GM19240 (cell line): ENCODE data around the gene UBR2.
"Not testable (repeated sequence)": the region's sequence is repeated elsewhere in the genome, so short reads cannot be mapped to it uniquely, and the experiment has no call there.

Source experiments
- DNase-seq: peaks from one replicate; pipeline ENCODE4 v3.0.0; 2011; ENCODE audit warnings: low spot score; ENCODE audit not compliant: insufficient read length

UBR2 gene

DNA sequence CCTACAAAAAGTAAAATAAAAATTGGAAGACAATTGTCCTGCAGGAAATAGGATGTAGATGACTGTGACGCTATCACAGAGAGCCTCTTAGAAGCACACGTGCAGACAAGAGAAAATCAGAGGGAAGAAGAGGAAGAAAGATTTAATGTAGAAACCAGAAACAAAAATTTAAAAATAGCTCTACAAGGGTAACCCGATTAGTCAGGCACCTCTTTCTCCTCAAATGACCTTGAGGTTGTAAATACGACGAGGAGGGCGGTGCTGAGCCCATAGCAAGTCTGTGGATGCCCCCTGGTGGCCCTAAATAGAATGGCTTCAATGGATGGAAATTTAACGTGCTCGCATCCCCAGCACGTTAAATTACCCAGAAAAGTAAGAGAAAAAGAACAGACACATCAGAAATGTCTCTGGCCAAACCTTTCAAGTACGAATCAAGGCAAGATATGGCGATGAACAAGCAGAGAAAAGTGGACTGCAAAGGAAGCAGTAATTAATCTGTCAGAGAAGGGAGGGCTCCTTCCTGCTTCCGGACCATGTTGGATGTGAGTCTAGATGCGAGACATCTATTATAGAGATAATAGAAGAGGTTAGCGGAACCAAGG lies 162.8 kb downstream of the UBR2 start:
- DNase-seq = peak; percentile 70

DNA sequence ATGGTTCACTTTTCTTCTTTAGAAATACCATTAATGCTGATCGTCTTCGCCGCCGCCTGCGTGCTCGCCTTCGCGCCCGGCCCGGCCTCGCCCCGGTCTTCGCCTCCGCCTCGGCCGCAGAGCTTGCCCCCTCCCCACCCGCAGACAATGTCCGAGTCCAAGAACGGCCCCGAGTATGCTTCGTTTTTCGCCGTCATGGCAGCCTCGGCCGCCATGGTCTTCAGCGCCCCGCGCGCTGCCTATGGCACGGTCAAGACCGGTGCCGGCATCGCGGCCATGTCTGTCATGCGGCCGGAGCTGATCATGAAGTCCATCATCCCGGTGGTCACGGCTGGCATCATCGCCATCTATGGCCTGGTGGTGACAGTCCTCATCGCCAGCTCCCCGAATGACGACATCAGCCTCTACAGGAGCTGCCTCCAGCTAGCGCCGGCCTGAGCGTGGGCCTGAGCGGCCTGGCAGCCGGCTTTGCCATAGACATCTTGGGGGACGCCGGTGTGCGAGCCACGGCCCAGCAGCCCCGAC lies 163.3 kb downstream of the UBR2 start:
- DNase-seq = no peak

DNA sequence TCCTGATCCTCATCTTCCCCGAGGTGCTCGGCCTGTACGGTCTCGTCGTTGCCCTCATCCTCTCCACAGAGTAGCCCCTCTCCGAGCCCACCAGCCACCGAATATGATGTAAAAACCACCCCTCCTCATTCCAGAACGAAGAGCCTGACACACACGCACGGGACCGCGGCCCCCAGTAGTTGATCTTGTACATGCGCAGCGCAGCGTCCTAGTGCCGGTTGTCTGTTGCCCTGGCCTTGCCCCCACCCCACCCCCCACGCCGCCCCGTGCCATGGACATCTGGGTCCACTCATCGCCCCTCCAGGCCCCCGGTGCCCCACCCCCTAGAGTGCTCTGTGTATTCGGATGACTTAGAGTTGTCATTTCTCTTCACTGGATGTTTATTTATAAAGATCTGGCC lies 163.8 kb downstream of the UBR2 start:
- no peak for DNase-seq

DNA sequence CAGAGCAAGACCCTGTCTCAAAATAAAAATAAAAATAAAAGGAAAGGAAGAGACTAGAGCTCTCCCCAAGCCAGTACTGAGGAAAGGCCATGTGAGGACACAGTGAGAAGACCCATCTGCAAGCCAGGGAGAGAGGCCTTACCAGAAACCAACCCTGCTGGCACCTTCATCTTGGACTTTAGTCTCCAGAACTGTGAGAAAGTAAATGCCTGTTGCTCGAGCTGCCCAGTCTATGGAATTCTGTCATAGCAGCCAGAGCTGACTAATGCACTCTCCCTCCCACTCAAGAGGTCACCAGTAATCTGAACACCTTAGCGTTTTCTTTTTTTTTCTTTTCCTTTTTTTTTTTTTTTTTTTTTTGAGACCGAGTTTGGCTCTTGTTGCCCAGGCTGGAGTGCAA lies 165.9 kb downstream of the UBR2 start:
- no peak for DNase-seq

DNA sequence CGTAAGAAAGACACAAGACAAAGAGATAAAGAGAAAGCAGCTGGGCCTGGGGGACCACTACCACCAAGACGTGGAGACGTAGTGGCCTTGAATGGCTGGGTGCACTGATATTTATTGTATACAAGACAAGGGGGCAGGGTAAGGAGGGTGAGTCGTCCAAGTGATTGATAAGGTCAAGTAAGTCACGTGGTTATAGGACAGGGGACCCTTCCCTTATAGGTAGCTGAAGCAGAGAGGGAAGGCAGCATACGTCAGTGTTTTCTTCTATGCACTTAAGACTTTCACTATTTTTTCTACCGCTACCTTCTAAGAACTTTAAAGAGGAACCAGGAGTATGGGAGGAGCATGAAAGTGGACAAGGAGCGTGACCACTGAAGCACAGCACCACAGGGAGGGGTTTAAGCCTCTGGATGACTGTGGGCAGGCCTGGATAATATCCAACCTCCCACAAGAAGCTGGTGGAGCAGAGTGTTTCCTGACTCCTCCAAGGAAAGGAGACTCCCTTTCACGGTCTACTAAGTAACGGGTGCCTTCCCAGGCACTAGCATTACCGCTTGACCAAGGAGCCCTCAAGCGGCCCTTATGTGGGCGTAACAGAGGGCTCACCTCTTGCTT lies 170.1 kb downstream of the UBR2 start:
- DNase-seq = not testable (repeated sequence)

DNA sequence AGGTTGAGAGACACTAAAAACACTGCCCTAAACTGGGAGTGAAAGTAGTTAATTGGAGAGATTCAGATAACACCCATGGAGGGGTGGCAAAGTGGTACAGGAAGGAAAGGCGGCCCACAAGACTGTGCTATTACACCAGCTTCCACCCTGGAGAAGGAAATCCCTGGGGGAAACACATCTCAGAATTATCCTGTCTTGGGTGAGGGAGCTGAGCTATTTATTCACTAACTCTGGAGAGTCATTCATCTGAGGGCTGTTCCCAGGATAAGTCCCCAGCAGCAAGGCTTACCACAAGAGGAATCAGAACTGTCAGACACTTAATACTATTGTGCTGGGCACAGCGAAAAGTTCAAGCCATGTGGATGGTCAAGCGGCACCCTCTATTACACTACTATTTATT lies 172.1 kb downstream of the UBR2 start:
- no peak for DNase-seq

DNA sequence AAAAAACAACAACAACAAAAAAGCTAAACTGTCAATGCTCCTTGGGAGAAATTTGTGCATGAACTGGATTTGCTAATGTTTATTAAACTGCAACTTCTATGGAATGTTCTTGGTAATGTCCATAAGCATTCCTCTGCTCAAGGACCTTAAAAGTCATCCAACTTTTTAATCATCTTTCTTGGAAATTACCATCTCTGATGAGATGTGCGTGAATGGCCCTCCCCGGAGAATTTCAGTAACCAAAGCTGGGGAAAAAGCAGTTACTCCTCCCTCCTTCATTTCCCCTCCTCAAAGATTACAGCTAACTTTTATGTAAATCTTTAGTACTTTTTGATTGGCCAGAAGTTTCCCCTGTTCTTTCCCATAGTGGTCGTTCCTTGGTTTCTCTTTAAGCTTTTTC lies 176.9 kb downstream of the UBR2 start:
- DNase-seq = no peak

DNA sequence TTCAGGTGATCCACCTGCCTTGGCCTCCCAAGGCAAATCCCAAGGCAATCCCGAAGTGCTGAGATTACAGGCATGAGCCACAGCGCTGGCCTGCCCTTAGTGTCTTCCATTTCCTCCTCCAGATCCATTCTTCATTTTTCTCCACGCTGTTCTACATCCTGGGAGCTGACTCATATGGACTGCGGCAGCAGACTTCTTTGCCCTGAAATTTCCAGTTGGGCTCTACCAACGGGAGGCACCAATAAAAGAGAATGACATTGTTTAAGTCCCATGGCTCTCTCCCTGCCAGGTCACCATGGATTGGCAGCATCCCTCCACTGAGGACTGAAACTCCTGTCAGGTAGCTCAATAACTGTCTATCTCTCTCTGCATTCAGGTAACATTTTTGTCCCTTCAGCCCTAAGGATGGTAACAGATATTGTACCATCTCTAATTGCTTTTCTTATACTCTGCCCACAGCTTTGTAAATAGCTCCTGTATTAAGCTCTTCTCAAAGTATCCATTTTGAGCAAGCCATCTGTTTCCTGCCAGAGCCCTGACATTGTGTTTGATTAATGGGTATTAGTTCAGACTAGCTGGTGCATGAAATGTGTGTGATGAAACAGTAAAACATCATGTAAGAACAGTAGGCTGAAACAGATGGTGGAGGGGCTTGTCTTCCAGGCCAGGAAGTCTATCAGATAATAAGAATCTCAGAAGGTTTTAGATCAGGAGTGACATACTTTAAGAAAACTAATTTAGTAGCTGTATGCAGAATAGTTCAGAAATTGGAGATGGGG lies 178.5 kb downstream of the UBR2 start:
- DNase-seq = no peak
